GM12878 (cell line): ENCODE data around the gene GGCX. TPM values are rescaled to one million over a fixed set of nuclear protein-coding genes. Genes with fewer than 3 reads are reported as not detected.

Experiments
- BHLHE40 ChIP-seq, 2 experiments: fragments of 450-650 bp in 1 of 2; IDR thresholded peaks; 2 replicates each; pipeline ENCODE4 v1.6.1; 2011 to 2017; ENCODE audit warnings: low read depth in 2 of 2, borderline replicate concordance in 1 of 2, improper control_type of control experiment in 1 of 2, low read length in 1 of 2, mild to moderate bottlenecking in 1 of 2
- BMI1 ChIP-seq: fragments of 450-650 bp; IDR thresholded peaks from 2 replicates; pipeline ENCODE4 v1.6.1; 2016; ENCODE audit warnings: mild to moderate bottlenecking, moderate library complexity, borderline replicate concordance
- CHD2 ChIP-seq: IDR thresholded peaks from 2 replicates; pipeline ENCODE4 v1.6.1; 2011; ENCODE audit warnings: low read depth, low read length, improper control_type of control experiment, borderline replicate concordance
- EGR1 ChIP-seq, 2 experiments: IDR thresholded peaks; 1 replicate in 1 of 2; 2 replicates in 1 of 2; pipeline ENCODE4 v1.6.1; 2011 to 2012; ENCODE audit warnings: low read depth in 2 of 2, low read length in 2 of 2, borderline replicate concordance in 1 of 2, mild to moderate bottlenecking in 1 of 2, moderate library complexity in 1 of 2
- FOXK2 ChIP-seq: fragments of 450-650 bp; IDR thresholded peaks from 2 replicates; pipeline ENCODE4 v1.6.1; 2017; ENCODE audit warnings: mild to moderate bottlenecking, moderate library complexity
- JUND ChIP-seq: IDR thresholded peaks from 2 replicates; pipeline ENCODE4 v1.6.1; 2012; ENCODE audit warnings: low read depth, mild to moderate bottlenecking, low read length, improper control_type of control experiment, moderate library complexity
- POU2F2 ChIP-seq: IDR thresholded peaks from 3 replicates; pipeline ENCODE4 v1.6.1; 2011; ENCODE audit warnings: low read depth, mild to moderate bottlenecking, low read length, borderline replicate concordance
- RBBP5 ChIP-seq: fragments of 200-600 bp; sonication (generic); conservative IDR thresholded peaks from 2 replicates; pipeline ENCODE4 v1.6.1; 2016
- RELA ChIP-seq: fragments of 450-650 bp; IDR thresholded peaks from 2 replicates; pipeline ENCODE4 v1.8.0; 2014; ENCODE audit warnings: borderline replicate concordance; ENCODE audit not compliant: partially characterized antibody
- SREBF1 ChIP-seq: IDR thresholded peaks from 2 replicates; pipeline ENCODE4 v1.6.1; 2012; ENCODE audit warnings: mild to moderate bottlenecking, low read length
- SUZ12 ChIP-seq: fragments of 200-600 bp; sonication (generic); IDR thresholded peaks from one replicate; pipeline ENCODE4 v1.6.1; 2018; ENCODE audit warnings: antibody characterized with exemption, mild to moderate bottlenecking; ENCODE audit not compliant: unreplicated experiment
- TAF1 ChIP-seq: IDR thresholded peaks from 2 replicates; pipeline ENCODE4 v1.6.1; 2011; ENCODE audit warnings: mild to moderate bottlenecking, low read depth, low read length, borderline replicate concordance
- TCF7 ChIP-seq: IDR thresholded peaks from 2 replicates; pipeline ENCODE4 v1.6.1; 2014; ENCODE audit warnings: antibody characterized with exemption, borderline replicate concordance
- ZNF274 ChIP-seq: IDR thresholded peaks from one replicate; pipeline ENCODE4 v1.8.0; 2011; ENCODE audit not compliant: insufficient read length, insufficient read depth
- polyA plus RNA-seq, 11 experiments: library from polyadenylated mRNA; depleted of rRNA in 4 of 11; unstranded in 6 of 11; stranded (reverse) in 5 of 11; fragments of >200 nt; fragmentation: Nextera tagmentation in 4 of 11; fragmentation: Illumina TruSeq in 1 of 11; extraction: Ambion mirVana in 4 of 11; extraction: Trizol in 1 of 11; gene quantifications; 1 replicate in 1 of 11; 2 replicates in 10 of 11; pipeline versions ENCODE4 v1.2.1 to v1.2.3, GENCODE V29; 2011 to 2016; ENCODE audit warnings: inconsistent platforms in 2 of 11, missing spikeins in 2 of 11, low read depth in 1 of 11
- total RNA-seq, 4 experiments: library from RNA; depleted of rRNA in 3 of 4; stranded (reverse); fragments of >200 nt in 3 of 4; fragmentation: Illumina TruSeq in 1 of 4; extraction: Trizol in 1 of 4; gene quantifications; 2 replicates each; pipeline versions ENCODE4 v1.2.1 to v1.2.3, GENCODE V29; 2013 to 2021
- TF ChIP-seq, protein P1 (sequence below): IDR thresholded peaks from 2 replicates; pipeline ENCODE4 v1.6.1; 2012; ENCODE audit warnings: mild to moderate bottlenecking, low read depth, low read length
- TF ChIP-seq, protein P2 (sequence below): IDR thresholded peaks from 2 replicates; pipeline ENCODE4 v1.6.1; 2011; ENCODE audit warnings: low read depth, mild to moderate bottlenecking, low read length, moderate library complexity, borderline replicate concordance; ENCODE audit errors: extremely low read depth
- TF ChIP-seq, protein P3 (sequence below): fragments of 150-350 bp; IDR thresholded peaks from 2 replicates; pipeline ENCODE4 v1.6.1; 2014; ENCODE audit warnings: mild to moderate bottlenecking, low read depth, low read length
- TF ChIP-seq, protein P4 (sequence below): IDR thresholded peaks from 2 replicates; pipeline ENCODE4 v1.6.1; 2011; ENCODE audit warnings: borderline replicate concordance, low read depth, mild to moderate bottlenecking, moderate library complexity, mixed read lengths, low read length; ENCODE audit not compliant: insufficient read depth; ENCODE audit errors: extremely low read length
- TF ChIP-seq, protein P5 (sequence below): fragments of 450-650 bp; IDR thresholded peaks from 2 replicates; pipeline ENCODE4 v1.6.1; 2014; ENCODE audit warnings: mild to moderate bottlenecking

GGCX gene
- total and polyA plus RNA-seq, 10 of the 15 experiments (the other 5 are each of a cell fraction or from before 2014, with no cell fraction given), result 18.1 to 52.7 (median 25.0) TPM

DNA sequence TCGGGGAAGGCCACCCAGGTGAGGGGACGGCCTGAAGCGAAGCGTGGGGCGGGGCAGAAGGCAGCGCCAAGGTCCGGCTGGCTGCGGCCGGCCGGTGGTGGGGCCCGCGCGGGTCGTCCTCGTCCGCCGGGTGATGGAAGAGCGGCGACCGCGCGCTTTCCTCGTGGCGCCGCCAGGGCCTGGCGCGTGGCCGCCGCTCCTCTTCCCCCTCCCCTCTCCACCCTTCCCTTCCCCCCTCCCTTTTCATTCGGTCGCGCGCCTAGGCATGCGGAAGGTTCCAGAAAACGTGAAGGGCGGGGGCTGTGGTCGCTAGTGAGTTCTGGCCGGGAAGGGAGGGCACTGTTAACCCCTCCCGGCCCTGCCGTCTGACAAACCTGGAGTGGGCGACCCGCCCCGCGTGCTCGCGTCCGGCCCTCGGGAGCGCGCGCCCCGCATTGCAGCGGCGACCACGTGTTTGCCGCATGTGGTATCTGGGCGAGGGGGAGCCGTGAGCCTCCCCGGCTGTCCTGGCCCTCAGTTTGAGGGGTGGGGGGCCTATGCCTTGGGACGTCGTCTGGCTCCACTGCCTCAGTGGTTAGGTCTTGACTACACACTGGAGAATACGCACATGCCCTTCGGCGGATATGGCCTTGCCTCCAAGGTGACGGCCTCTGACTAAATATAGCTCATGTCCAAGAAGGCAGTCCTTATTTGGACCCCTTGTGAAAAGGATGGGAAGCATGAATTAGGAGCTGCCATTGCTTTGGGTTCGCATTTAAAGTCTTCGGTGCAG is 21.7 kb downstream of the GGCX start (continued):
- TF ChIP-seq, protein P1, sequence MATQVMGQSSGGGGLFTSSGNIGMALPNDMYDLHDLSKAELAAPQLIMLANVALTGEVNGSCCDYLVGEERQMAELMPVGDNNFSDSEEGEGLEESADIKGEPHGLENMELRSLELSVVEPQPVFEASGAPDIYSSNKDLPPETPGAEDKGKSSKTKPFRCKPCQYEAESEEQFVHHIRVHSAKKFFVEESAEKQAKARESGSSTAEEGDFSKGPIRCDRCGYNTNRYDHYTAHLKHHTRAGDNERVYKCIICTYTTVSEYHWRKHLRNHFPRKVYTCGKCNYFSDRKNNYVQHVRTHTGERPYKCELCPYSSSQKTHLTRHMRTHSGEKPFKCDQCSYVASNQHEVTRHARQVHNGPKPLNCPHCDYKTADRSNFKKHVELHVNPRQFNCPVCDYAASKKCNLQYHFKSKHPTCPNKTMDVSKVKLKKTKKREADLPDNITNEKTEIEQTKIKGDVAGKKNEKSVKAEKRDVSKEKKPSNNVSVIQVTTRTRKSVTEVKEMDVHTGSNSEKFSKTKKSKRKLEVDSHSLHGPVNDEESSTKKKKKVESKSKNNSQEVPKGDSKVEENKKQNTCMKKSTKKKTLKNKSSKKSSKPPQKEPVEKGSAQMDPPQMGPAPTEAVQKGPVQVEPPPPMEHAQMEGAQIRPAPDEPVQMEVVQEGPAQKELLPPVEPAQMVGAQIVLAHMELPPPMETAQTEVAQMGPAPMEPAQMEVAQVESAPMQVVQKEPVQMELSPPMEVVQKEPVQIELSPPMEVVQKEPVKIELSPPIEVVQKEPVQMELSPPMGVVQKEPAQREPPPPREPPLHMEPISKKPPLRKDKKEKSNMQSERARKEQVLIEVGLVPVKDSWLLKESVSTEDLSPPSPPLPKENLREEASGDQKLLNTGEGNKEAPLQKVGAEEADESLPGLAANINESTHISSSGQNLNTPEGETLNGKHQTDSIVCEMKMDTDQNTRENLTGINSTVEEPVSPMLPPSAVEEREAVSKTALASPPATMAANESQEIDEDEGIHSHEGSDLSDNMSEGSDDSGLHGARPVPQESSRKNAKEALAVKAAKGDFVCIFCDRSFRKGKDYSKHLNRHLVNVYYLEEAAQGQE, result 0 out of 2 replicates have a peak, but pooled peaks have one; percentile 8
- TF ChIP-seq BHLHE40 (IDR thresholded peaks at IDR 0.05; ENCODE audit: borderline replicate concordance in 1 of 2, low read depth in 2 of 2, low read length in 1 of 2) (peak; percentile 57 to 77; a peak in 3 of 4 replicates), ZNF274 (no peak), SUZ12 (no peak), JUND (no peak), FOXK2 (no peak), EGR1 (IDR thresholded peaks at IDR 0.05; ENCODE audit: borderline replicate concordance in 1 of 2, low read depth in 2 of 2, low read length in 2 of 2) (peak in 1 of 2 experiments; percentile 30; a peak in 1 of 3 replicates), SREBF1 (no peak), BMI1 (no peak), TCF7 (no peak), RBBP5 (no peak), TAF1 (0 out of 2 replicates have a peak, but pooled peaks have one; percentile 27), POU2F2 (peak; percentile 37; the same call in 1 of the 3 replicates), RELA (no peak), CHD2 (0 out of 2 replicates have a peak, but pooled peaks have one; percentile 24)
- TF ChIP-seq, protein P2, sequence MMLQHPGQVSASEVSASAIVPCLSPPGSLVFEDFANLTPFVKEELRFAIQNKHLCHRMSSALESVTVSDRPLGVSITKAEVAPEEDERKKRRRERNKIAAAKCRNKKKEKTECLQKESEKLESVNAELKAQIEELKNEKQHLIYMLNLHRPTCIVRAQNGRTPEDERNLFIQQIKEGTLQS, result no peak
- TF ChIP-seq, protein P3, sequence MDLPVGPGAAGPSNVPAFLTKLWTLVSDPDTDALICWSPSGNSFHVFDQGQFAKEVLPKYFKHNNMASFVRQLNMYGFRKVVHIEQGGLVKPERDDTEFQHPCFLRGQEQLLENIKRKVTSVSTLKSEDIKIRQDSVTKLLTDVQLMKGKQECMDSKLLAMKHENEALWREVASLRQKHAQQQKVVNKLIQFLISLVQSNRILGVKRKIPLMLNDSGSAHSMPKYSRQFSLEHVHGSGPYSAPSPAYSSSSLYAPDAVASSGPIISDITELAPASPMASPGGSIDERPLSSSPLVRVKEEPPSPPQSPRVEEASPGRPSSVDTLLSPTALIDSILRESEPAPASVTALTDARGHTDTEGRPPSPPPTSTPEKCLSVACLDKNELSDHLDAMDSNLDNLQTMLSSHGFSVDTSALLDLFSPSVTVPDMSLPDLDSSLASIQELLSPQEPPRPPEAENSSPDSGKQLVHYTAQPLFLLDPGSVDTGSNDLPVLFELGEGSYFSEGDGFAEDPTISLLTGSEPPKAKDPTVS, result peak; percentile 97
- TF ChIP-seq, protein P4, sequence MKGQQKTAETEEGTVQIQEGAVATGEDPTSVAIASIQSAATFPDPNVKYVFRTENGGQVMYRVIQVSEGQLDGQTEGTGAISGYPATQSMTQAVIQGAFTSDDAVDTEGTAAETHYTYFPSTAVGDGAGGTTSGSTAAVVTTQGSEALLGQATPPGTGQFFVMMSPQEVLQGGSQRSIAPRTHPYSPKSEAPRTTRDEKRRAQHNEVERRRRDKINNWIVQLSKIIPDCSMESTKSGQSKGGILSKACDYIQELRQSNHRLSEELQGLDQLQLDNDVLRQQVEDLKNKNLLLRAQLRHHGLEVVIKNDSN, result peak; percentile 77
- TF ChIP-seq, protein P5, sequence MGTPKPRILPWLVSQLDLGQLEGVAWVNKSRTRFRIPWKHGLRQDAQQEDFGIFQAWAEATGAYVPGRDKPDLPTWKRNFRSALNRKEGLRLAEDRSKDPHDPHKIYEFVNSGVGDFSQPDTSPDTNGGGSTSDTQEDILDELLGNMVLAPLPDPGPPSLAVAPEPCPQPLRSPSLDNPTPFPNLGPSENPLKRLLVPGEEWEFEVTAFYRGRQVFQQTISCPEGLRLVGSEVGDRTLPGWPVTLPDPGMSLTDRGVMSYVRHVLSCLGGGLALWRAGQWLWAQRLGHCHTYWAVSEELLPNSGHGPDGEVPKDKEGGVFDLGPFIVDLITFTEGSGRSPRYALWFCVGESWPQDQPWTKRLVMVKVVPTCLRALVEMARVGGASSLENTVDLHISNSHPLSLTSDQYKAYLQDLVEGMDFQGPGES, result no peak
